Upper lobe of left lung (tissue), 6 donors: ENCODE results near the gene FBXL7. TPM values are rescaled to one million over a fixed set of nuclear protein-coding genes. Genes with fewer than 3 reads are reported as not detected.

ENCODE experiments used
- ATAC-seq, 2 donors: fragments of 200-7000 bp; cut with Tn5 transposase; one replicate each; pipeline ENCODE4 v1.9.1; 2022; ENCODE audit warnings: mild to moderate bottlenecking in 2 of 2, moderate library complexity in 2 of 2; ENCODE audit not compliant: low FRiP score in 2 of 2
- DNase-seq, 2 donors: peaks; one replicate each; pipeline ENCODE4 v3.0.0-alpha.2; 2019 to 2020
- H3K27ac ChIP-seq, 4 donors: fragments of 200-600 bp; sonication (generic); one replicate each; pipeline ENCODE4 v1.5.1; 2016 to 2019
- H3K27me3 ChIP-seq, 4 donors: fragments of 200-600 bp; sonication (generic); one replicate each; pipeline ENCODE4 v1.5.1; 2017 to 2019
- H3K36me3 ChIP-seq, 4 donors: fragments of 200-600 bp; sonication (generic); one replicate each; pipeline ENCODE4 v1.5.1; 2016 to 2019
- H3K4me1 ChIP-seq, 4 donors: fragments of 200-600 bp; sonication (generic); one replicate each; pipeline ENCODE4 v1.5.1; 2018 to 2019
- H3K4me3 ChIP-seq, 4 donors: fragments of 200-600 bp; sonication (generic); one replicate each; pipeline ENCODE4 v1.5.1; 2017 to 2019; ENCODE audit warnings: mild to moderate bottlenecking in 2 of 4, moderate library complexity in 1 of 4
- H3K9me3 ChIP-seq, 4 donors: fragments of 200-600 bp; sonication (generic); one replicate each; pipeline ENCODE4 v1.5.1; 2018 to 2019
- CTCF ChIP-seq, 6 experiments: fragments of 450-650 bp in 4 of 6; fragments of 200-600 bp in 2 of 6; sonication (generic) in 2 of 6; IDR thresholded peaks; one replicate each; pipeline ENCODE4 v1.5.1; 2016 to 2019; ENCODE audit warnings: antibody characterized with exemption in 6 of 6
- EP300 ChIP-seq, 4 donors: sonication (generic); formaldehyde crosslinking; IDR thresholded peaks; one replicate each; pipeline ENCODE4 v1.5.1; 2017; ENCODE audit warnings: antibody characterized with exemption in 4 of 4, control low read depth in 2 of 4
- POLR2A ChIP-seq, 4 donors: fragments of 450-650 bp; IDR thresholded peaks; one replicate each; pipeline ENCODE4 v1.5.1; 2016 to 2017; ENCODE audit warnings: antibody characterized with exemption in 4 of 4, mild to moderate bottlenecking in 2 of 4
- POLR2AphosphoS5 ChIP-seq, 2 donors: sonication (generic); formaldehyde crosslinking; IDR thresholded peaks; one replicate each; pipeline ENCODE4 v1.5.1; 2017; ENCODE audit warnings: antibody characterized with exemption in 2 of 2
- WGBS, 2 donors: methylation state at CpG; one replicate each; pipeline ENCODE4 v1.1.5; 2017 to 2018; 5-methylcytosine and 5-hydroxymethylcytosine counted together
- total RNA-seq, 6 donors: library from RNA; depleted of rRNA in 4 of 6; stranded (reverse); fragments of >200 nt in 4 of 6; gene quantifications; one replicate each; pipeline versions ENCODE4 v1.1.0 to v1.2.1, GENCODE V29; 2016 to 2021
- donor health status: DM: no; HTN: no; CAD: no; lungs with moderate emphysema.
- donor health status: DM: no; HTN: yes; CAD: no; lungs with severe emphysema.

FBXL7 gene
- total RNA-seq, 6 donors from 2014 or later: 4.9 to 13.6 (median 6.9) TPM

GRCh38 chr5:15926586-15926985 lies 426.6 kb downstream of the FBXL7 start:
- Histone ChIP-seq H3K4me3 (no peak overlapping the region), H3K27me3 (no peaks in the 10 kb centered on the region), H3K27ac (no peak overlapping the region), H3K4me1 (no peaks in the 10 kb centered on the region), H3K9me3 (no peaks in the 10 kb centered on the region), H3K36me3 (peaks cover 0 to 4% (median 0%) of the 10 kb centered on the region in 4 donors)
- ATAC-seq (no peak), DNase-seq (no peak)
- WGBS, 2 donors: 84 to 87% methylated on average over 3 of the region's 3 CpGs
- no peak for TF ChIP-seq POLR2A (IDR thresholded peaks at IDR 0.05)
- no peak for TF ChIP-seq POLR2AphosphoS5 (IDR thresholded peaks at IDR 0.05)
- TF ChIP-seq EP300 (IDR thresholded peaks at IDR 0.05): no peak
- TF ChIP-seq CTCF (IDR thresholded peaks at IDR 0.05): no peak

GRCh38 chr5:15927710-15928380 lies 427.9 kb downstream of the FBXL7 start:
- DNase-seq (peak in 1 of 2 donors; percentile 70), ATAC-seq (peak; percentile 15 to 23)
- Histone ChIP-seq H3K27me3 (no peaks in the 10 kb centered on the region), H3K36me3 (peaks cover 0 to 4% (median 0%) of the 10 kb centered on the region in 4 donors), H3K27ac (no peak overlapping the region), H3K4me1 (peaks cover 0 to under 1% (median 0%) of the 10 kb centered on the region in 4 donors), H3K9me3 (no peaks in the 10 kb centered on the region), H3K4me3 (no peak overlapping the region)
- TF ChIP-seq POLR2AphosphoS5 (IDR thresholded peaks at IDR 0.05) (no peak), CTCF (IDR thresholded peaks at IDR 0.05) (no peak), POLR2A (IDR thresholded peaks at IDR 0.05) (no peak), EP300 (IDR thresholded peaks at IDR 0.05) (no peak)
- 97 to 98% methylated on average over 24 to 36 of the region's 38 CpGs for WGBS, 2 donors

- TF ChIP-seq POLR2A (IDR thresholded peaks at IDR 0.05) (no peak), POLR2AphosphoS5 (IDR thresholded peaks at IDR 0.05) (no peak), EP300 (IDR thresholded peaks at IDR 0.05) (no peak), CTCF (IDR thresholded peaks at IDR 0.05) (no peak)
- no peak for ATAC-seq
- Histone ChIP-seq H3K4me1 (peaks cover 0 to 7% (median 4%) of the 10 kb centered on the region in 4 donors), H3K4me3 (no peak overlapping the region), H3K36me3 (peaks cover 0 to 4% (median 0%) of the 10 kb centered on the region in 4 donors), H3K27me3 (no peaks in the 10 kb centered on the region), H3K9me3 (no peaks in the 10 kb centered on the region), H3K27ac (no peak overlapping the region)
- no peak for DNase-seq
- WGBS, 2 donors: 70 to 79% methylated on average over 11 of the region's 11 CpGs
These were observed 429.8 kb downstream of the FBXL7 start for GRCh38 chr5:15929611-15930263.

DNA sequence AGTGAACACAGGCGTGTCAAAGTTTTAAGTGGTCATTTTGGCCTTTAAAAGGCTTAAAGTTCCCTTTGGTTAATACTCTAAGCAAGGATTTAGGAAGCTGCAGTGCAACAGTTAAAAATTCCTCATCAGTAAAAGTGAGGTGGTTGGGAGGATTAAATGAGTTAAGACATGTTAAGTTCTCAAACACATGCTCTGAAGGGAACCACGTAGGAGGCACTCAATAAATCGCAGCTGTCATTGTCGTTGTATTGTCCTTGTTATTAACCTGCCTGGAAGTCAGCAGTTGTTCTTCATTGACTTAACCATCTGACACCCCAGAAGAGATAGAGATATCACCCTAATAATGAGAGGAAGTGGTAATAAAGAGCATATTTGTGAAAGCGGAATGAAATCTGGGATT lies 432.1 kb downstream of the FBXL7 start:
- no peak overlapping the region for H3K27ac ChIP-seq
- no peak overlapping the region for H3K4me3 ChIP-seq
- 74 to 83% methylated on average over 5 of the region's 5 CpGs for WGBS, 2 donors
- H3K27me3 ChIP-seq: no peaks in the 10 kb centered on the region
- TF ChIP-seq EP300 (IDR thresholded peaks at IDR 0.05) (no peak), POLR2A (IDR thresholded peaks at IDR 0.05) (no peak), CTCF (IDR thresholded peaks at IDR 0.05) (no peak), POLR2AphosphoS5 (IDR thresholded peaks at IDR 0.05) (no peak)
- peaks cover 0 to 7% (median 4%) of the 10 kb centered on the region in 4 donors for H3K4me1 ChIP-seq
- DNase-seq (no peak), ATAC-seq (no peak)
- H3K36me3 ChIP-seq: peaks cover 0 to 14% (median 5%) of the 10 kb centered on the region in 4 donors
- H3K9me3 ChIP-seq: peaks cover 0 to 9% (median 0%) of the 10 kb centered on the region in 4 donors
